Measurements from ENCODE around the gene ATG4D.

Gene ATG4D

DNA sequence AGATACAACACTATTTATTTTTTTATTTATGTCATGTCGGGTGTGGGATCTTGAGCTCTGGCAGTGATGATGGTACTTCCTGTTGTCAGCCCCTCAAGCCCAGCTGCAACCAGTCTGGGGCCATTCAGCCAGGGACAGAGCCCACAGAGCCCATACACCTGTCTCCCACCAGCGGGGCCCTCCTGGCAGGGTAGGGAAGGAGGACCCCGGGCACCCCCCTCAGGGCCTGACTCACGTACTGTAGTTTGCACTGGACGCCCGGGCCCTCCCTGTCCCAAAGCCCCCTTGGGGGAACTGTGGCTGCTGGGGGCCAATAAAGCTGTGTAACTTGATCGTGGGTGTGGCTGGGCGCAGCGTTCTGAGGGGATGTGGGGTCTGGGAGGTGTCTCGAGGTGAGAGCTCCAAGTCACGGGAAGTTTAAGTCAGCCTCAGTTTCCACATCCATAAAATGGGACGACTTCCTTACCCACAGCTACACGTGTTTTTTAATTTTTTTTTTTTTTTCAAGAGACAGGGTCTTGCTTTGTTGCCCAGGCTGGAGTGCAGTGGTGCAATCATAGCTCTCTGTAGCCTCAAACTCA, 9.5 kb downstream of the ATG4D start:
- TF ChIP-seq, protein P1, sequence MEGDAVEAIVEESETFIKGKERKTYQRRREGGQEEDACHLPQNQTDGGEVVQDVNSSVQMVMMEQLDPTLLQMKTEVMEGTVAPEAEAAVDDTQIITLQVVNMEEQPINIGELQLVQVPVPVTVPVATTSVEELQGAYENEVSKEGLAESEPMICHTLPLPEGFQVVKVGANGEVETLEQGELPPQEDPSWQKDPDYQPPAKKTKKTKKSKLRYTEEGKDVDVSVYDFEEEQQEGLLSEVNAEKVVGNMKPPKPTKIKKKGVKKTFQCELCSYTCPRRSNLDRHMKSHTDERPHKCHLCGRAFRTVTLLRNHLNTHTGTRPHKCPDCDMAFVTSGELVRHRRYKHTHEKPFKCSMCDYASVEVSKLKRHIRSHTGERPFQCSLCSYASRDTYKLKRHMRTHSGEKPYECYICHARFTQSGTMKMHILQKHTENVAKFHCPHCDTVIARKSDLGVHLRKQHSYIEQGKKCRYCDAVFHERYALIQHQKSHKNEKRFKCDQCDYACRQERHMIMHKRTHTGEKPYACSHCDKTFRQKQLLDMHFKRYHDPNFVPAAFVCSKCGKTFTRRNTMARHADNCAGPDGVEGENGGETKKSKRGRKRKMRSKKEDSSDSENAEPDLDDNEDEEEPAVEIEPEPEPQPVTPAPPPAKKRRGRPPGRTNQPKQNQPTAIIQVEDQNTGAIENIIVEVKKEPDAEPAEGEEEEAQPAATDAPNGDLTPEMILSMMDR (IDR thresholded peaks at IDR 0.05; ENCODE audit: control extremely low read depth, extremely low read depth, low read depth, missing control alignments) = no peak
- CTCF ChIA-PET = interaction anchor here (0.7 to 2.4 kb wide), 15 partner anchors 9 to 148 kb away, joined by 3 to 9 read pairs (median 4); no protein-coding TSS in a partner anchor
- POLR2A ChIA-PET = no interaction called here
- DNase-seq (ENCODE audit: extremely low spot score) = no peak

DNA sequence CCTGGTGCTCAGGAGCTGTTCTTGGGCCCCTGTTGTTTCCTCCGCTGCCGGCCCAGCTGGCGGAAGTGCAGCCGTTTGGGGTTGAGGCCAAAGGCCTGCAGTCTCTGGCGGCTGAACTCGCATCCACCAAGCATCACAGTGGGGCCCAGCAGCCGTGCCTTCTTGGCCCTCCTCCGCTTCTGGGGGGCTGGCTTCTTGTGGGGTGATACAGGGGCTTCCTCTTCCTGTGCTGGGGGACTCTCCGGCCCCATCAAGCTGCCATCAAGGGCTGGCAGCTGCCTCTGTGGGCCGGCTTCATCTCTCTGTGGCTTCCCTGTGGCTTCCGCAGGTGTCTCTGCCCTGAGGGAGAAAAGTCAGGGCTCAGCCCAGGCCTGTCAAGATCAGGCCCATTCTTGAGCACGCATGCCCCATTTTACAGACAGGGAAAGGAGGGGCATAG, 10.3 kb downstream of the ATG4D start:
- ChIA-PET CTCF (interaction anchor here (0.8 to 2.4 kb wide), 9 partner anchors 9 to 149 kb away, joined by 3 to 9 read pairs (median 4); no protein-coding TSS in a partner anchor), POLR2A (interaction anchor here (0.5 kb wide), 1 partner anchor 111 kb away, joined by 4 read pairs; no protein-coding TSS in a partner anchor)
- TF ChIP-seq, protein P1 (IDR thresholded peaks at IDR 0.05; ENCODE audit: control extremely low read depth, extremely low read depth, low read depth, missing control alignments) = no peak
- DNase-seq (ENCODE audit: extremely low spot score) = peak; percentile 71

DNA sequence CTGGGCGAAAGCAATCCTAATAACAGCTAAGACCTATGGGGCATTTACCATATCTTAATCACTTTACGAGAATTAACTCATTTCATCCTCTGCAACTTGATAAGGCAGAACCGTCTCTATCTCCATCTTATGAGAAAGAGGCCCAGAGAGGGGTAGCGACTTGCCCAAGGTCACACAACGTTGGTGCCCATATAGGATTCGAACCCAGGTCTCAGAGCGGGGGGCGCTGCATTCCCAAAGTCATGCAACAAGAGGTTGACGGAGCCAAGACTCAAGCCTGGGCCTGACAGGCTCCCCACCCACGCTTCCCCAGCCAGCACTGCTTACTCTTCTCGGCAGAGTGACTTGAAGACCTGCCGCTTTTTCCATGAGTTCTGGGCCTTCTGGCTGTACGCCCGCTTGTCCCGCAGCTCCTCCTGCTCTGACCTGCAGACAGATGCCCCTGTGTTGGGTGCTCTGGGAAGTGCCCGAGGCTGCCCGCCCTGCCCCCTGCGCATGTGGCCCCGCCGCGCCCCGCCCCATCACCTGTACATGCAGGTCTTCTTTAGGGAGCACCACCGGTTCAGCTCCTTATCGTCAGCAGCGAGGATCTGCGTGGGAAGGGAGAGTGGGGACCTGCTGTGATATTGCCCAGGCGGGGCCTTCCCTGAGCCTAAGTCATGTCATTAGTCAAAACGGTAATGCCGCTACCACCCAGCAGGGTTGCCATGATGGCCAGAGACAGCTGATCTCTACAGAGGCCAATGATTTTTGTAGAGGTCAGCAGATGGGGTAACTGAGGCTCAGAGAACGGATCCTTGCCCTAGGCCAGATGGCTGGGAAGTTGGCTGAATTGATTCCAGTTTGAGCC, 11.3 kb downstream of the ATG4D start:
- CTCF ChIA-PET = interaction anchor here (0.8 to 1.9 kb wide), 9 partner anchors 9 to 145 kb away, joined by 3 to 5 read pairs (median 3); no protein-coding TSS in a partner anchor
- DNase-seq (ENCODE audit: extremely low spot score) = no peak
- TF ChIP-seq, protein P1 (IDR thresholded peaks at IDR 0.05; ENCODE audit: control extremely low read depth, extremely low read depth, low read depth, missing control alignments) = no peak
- POLR2A ChIA-PET = interaction anchor here (0.5 kb wide), 1 partner anchor 112 kb away, joined by 4 read pairs; no protein-coding TSS in a partner anchor

DNA sequence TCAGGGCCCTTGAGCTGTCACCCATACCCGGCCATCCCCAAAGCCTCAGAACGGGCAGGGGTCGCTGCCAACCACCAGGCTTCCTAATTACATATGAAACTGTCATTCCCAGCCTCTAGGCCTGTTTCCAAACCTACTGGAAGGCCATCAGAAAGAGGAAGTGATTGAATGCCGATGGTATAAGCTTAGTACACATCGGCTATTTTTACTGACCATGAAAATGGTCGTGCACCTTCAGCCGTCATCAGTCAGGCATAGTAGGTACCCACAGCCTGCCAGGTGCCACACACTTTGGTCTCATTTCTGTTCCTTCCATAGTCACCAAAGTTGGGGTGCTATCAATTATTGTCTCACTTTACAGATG, 11.9 kb downstream of the ATG4D start:
- POLR2A ChIA-PET = no interaction called here
- no peak for DNase-seq (ENCODE audit: extremely low spot score)
- TF ChIP-seq, protein P1 (IDR thresholded peaks at IDR 0.05; ENCODE audit: control extremely low read depth, extremely low read depth, low read depth, missing control alignments) = no peak
- CTCF ChIA-PET = interaction anchor here (0.7 to 1.6 kb wide), 4 partner anchors 8 to 144 kb away, joined by 3 to 5 read pairs (median 3); no protein-coding TSS in a partner anchor

DNA sequence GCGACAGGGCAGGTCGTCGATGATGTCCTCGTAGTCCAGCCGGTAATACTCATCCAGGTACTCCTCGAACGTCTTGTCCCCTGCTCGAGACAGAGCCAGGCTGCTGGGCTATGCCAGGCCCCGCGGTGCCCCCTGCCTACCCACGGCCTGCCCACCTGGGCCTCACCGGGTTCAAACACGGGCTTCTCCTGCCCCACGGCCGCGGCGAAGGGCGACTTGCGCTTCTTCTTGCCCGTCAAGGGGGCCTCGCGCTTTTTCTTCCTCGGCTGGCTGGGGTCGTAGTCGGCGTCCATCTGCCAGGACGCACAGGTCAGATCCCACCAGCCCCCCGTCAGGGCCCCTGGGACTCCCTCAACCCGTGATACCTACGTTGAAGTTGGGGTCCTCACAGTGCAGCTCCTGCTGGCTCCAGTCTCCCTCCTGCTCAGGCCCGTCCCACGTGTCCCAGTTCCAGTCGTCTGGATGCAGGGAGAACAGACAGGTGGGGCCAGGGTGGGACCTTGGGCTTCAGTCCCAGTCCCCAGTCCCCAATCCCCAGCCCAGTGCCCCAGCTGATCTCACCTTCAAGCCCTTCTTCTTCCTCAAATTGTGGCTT, 14.0 kb downstream of the ATG4D start:
- CTCF ChIA-PET = interaction anchor here (1.5 kb wide), 1 partner anchor 140 kb away, joined by 4 read pairs; no protein-coding TSS in a partner anchor
- no peak for DNase-seq (ENCODE audit: extremely low spot score)
- POLR2A ChIA-PET = interaction anchor here (0.7 kb wide), 1 partner anchor 27 kb away, joined by 3 read pairs; no protein-coding TSS in a partner anchor
- TF ChIP-seq, protein P1 (IDR thresholded peaks at IDR 0.05; ENCODE audit: control extremely low read depth, extremely low read depth, low read depth, missing control alignments) = no peak

DNA sequence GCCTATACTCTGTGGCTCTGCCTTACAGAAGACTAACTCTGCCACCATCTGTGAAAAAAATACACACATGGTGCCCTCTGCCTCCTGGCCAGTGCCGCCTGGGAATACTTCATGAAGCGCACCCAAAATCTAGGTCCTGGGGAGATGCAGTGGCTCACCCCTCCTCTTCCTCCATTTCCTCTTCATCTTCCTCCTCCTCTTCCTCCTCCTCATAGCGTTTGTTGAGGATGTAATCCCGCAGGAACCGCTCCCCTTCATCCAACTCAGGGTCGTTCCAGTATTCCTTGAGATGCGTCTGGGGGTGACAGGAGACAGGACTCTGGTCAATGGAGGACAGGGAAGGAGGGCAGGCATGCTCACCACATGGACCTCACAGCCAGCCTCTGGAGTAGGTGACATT, 16.4 kb downstream of the ATG4D start:
- DNase-seq (ENCODE audit: extremely low spot score) = no peak
- ChIA-PET POLR2A (no interaction called here), CTCF (interaction anchor here (1.2 kb wide), 1 partner anchor 13 kb away, joined by 3 read pairs; no protein-coding TSS in a partner anchor)
- TF ChIP-seq, protein P1 (IDR thresholded peaks at IDR 0.05; ENCODE audit: control extremely low read depth, extremely low read depth, low read depth, missing control alignments) = no peak

Measured in GM10248 (cell line).